IPS DF 6.9 (cell line): ENCODE measurements around the gene DDOST.

ENCODE experiments used
- DNase-seq: peaks from one replicate; pipeline ENCODE4 v3.0.0-alpha.2; 2013; ENCODE audit warnings: low read depth, low spot score
- H3K27ac ChIP-seq: one replicate; pipeline ENCODE4 v1.5.1; 2013; ENCODE audit warnings: low read length, control low read depth
- H3K27me3 ChIP-seq: 2 replicates; pipeline ENCODE4 v1.6.1; 2013; ENCODE audit warnings: mild to moderate bottlenecking, low read length; ENCODE audit not compliant: control insufficient read depth, insufficient read depth
- H3K36me3 ChIP-seq: 2 replicates; pipeline ENCODE4 v1.6.1; 2013; ENCODE audit warnings: low read length; ENCODE audit not compliant: control insufficient read depth, insufficient read depth
- H3K4me1 ChIP-seq: 2 replicates; pipeline ENCODE4 v1.6.1; 2013; ENCODE audit warnings: low read length; ENCODE audit not compliant: control insufficient read depth, insufficient read depth
- H3K4me3 ChIP-seq: 2 replicates; pipeline ENCODE4 v1.5.1; 2013; ENCODE audit warnings: mild to moderate bottlenecking, low read length
- H3K9me3 ChIP-seq: 2 replicates; pipeline ENCODE4 v1.6.1; 2013; ENCODE audit warnings: low read length, inconsistent platforms; ENCODE audit not compliant: control insufficient read depth, insufficient read depth
- WGBS: extraction: QIAGEN DNeasy Blood & Tissue Kit; methylation state at CpG from one replicate; pipeline ENCODE4 v1.1.7; 2013; ENCODE audit warnings: mixed read lengths, missing lambda C conversion rate; ENCODE audit not compliant: insufficient read length, insufficient coverage; 5-methylcytosine and 5-hydroxymethylcytosine counted together

The DDOST gene

DNA sequence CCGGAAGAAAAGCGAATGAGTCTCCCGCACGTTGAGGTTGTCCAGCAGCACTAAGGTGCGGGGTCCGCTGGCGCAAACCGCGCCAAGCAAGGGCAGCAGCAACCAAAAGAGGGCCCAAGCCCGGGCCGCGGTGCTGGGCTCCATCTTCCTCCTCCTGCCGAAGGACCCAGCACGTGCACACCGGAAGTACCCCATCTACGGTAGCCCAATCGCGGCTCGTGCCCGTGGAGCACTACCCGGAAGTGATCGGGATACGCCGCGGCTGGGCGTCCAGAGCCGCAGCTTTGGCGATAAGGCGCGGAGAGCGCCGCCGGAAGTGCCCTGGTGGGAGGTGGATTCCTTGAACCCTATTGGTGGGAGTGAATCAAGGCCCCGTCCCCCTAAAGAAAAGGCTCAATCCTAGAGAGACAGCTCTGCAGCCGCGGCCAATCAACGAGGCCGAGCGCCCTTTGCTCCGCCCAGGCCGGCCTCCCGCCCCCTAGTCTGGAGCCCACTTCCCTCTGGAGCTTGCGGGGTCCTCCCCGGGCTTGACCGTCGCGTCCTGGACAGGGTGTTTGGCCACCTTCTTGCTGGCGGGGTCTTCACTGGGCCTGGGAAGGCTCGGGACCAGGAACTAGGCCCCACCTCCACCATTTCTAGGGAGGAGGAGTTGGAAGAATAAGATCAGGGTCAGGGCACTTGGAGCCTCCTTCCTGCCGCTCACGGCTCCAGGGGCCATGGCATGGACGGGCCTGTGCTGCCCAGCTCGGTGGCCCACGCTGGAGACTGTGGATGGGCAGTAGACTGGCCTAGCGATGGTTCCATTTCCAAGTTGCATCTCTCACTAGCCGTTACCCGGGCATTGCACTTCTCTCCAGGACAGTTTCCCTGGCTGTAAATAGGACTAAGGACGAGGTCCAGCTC is at the start of gene DDOST:
TSS of gene DDOST (minus strand) at position 163 of the 903 bp plus-strand sequence. CDS start at position 144, 19 bp downstream.
- WGBS = no CpG with 5 or more reads among the region's 58 CpGs
- Histone ChIP-seq H3K27me3 (no peaks in the 10 kb centered on the region), H3K9me3 (no peaks in the 10 kb centered on the region), H3K4me3 (peak within 1 kb of the TSS; percentile 98), H3K36me3 (no peaks in the 10 kb centered on the region; the same call in 1 of the 2 replicates), H3K27ac (no peak within 1 kb of the TSS), H3K4me1 (no peaks in the 10 kb centered on the region)
- DNase-seq = peak; percentile 95

- WGBS = no CpG with 5 or more reads among the region's 18 CpGs
- no peaks in the 10 kb centered on the region; the same call in 1 of the 2 replicates for H3K36me3 ChIP-seq
- no peaks in the 10 kb centered on the region for H3K27me3 ChIP-seq
- H3K9me3 ChIP-seq = no peaks in the 10 kb centered on the region
- H3K4me1 ChIP-seq = no peaks in the 10 kb centered on the region
- no peak for DNase-seq
- H3K4me3 ChIP-seq = no peak overlapping the region
- no peak overlapping the region for H3K27ac ChIP-seq
These were observed 49.5 kb upstream of the DDOST start for GRCh38 chr1:20710469-20711284.

GRCh38 chr1:20709868-20710267 is 48.7 kb upstream of the DDOST start:
- Histone ChIP-seq H3K36me3 (no peaks in the 10 kb centered on the region; the same call in 1 of the 2 replicates), H3K4me1 (no peaks in the 10 kb centered on the region), H3K4me3 (no peak overlapping the region), H3K27ac (no peak overlapping the region), H3K9me3 (no peaks in the 10 kb centered on the region), H3K27me3 (no peaks in the 10 kb centered on the region)
- WGBS = no CpG with 5 or more reads among the region's 3 CpGs
- DNase-seq = no peak

- H3K27me3 ChIP-seq = no peaks in the 10 kb centered on the region
- H3K4me3 ChIP-seq = no peak overlapping the region
- H3K9me3 ChIP-seq = no peaks in the 10 kb centered on the region
- no CpG with 5 or more reads among the region's 5 CpGs for WGBS
- DNase-seq = no peak
- H3K27ac ChIP-seq = no peak overlapping the region
- H3K36me3 ChIP-seq = no peaks in the 10 kb centered on the region; the same call in 1 of the 2 replicates
- H3K4me1 ChIP-seq = no peaks in the 10 kb centered on the region
These were observed 47.7 kb upstream of the DDOST start for GRCh38 chr1:20708891-20709290.

DNA sequence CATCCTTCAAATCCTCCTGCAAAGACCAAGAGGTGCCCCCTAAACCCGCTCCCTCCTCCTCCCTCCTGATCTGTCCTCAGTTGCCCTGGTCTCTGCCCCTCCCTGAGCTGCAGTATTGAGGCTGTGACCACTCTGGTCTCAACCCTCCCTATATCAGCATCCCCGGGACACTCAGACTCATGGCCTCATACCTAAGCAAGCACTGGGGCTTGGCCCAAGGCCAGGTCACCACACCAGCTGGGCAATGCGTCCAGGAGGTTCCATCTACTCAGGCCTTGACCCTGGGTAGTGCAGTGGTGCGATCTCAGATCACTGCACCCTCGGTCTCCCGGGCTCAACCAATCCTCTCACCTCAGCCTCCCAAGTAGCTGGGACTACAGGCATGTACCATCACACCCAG is 46.9 kb upstream of the DDOST start:
- Histone ChIP-seq H3K4me3 (no peak overlapping the region), H3K27me3 (no peaks in the 10 kb centered on the region), H3K9me3 (no peaks in the 10 kb centered on the region), H3K27ac (no peak overlapping the region), H3K36me3 (no peaks in the 10 kb centered on the region; the same call in 1 of the 2 replicates), H3K4me1 (no peaks in the 10 kb centered on the region)
- no CpG with 5 or more reads among the region's 6 CpGs for WGBS
- no peak for DNase-seq

GRCh38 chr1:20706841-20707240 is 45.7 kb upstream of the DDOST start:
- Histone ChIP-seq H3K4me3 (no peak overlapping the region), H3K27ac (no peak overlapping the region), H3K9me3 (no peaks in the 10 kb centered on the region), H3K27me3 (no peaks in the 10 kb centered on the region), H3K4me1 (no peaks in the 10 kb centered on the region), H3K36me3 (no peaks in the 10 kb centered on the region; the same call in 1 of the 2 replicates)
- WGBS = no CpG with 5 or more reads among the region's 5 CpGs
- DNase-seq = no peak

DNA sequence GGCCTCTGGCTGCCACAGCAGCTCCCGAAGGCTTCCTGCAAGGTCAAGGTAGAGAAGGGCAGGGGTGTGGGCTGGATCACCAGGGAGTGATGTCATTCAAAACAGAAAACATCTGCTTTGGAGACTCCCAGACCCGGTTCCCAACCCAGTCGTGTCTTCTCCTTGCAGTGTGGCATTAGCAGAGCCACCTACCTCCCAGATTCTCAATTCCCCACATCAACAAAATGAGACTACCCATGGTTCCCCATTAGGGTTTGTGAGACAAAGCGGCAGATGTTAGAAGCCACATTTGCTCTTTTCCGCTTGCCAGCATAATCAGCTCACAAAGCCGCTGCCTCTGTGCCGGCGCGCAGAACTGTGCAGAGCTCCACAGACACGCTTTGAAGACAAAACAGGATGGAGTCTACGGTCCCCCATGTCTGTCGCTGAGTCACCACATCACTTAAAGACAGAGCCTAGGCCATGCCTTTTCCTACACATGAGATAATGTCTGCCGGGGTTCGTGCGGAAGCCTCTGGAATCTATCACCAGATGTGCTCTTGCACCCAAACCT is 44.1 kb upstream of the DDOST start:
- H3K27me3 ChIP-seq = no peaks in the 10 kb centered on the region
- no CpG with 5 or more reads among the region's 15 CpGs for WGBS
- no peaks in the 10 kb centered on the region for H3K9me3 ChIP-seq
- no peak for DNase-seq
- no peak overlapping the region for H3K4me3 ChIP-seq
- no peaks in the 10 kb centered on the region; the same call in 1 of the 2 replicates for H3K36me3 ChIP-seq
- H3K27ac ChIP-seq = no peak overlapping the region
- no peaks in the 10 kb centered on the region for H3K4me1 ChIP-seq

GRCh38 chr1:20704390-20705202 is 43.4 kb upstream of the DDOST start:
- WGBS = no CpG with 5 or more reads among the region's 41 CpGs
- H3K4me1 ChIP-seq = no peaks in the 10 kb centered on the region
- H3K27ac ChIP-seq = no peak overlapping the region

GRCh38 chr1:20703124-20703756 is 42.1 kb upstream of the DDOST start:
- H3K27ac ChIP-seq = no peak overlapping the region
- 100% methylated on average over 4 of the region's 4 CpGs for WGBS
- no peaks in the 10 kb centered on the region for H3K27me3 ChIP-seq

More at GRCh38 chr1:20704390-20705202, 43.4 kb upstream of the DDOST start:
- no peak overlapping the region for H3K4me3 ChIP-seq
- no peaks in the 10 kb centered on the region; the same call in 1 of the 2 replicates for H3K36me3 ChIP-seq
- no peak for DNase-seq
- no peaks in the 10 kb centered on the region for H3K9me3 ChIP-seq
- no peaks in the 10 kb centered on the region for H3K27me3 ChIP-seq

More at GRCh38 chr1:20703124-20703756, 42.1 kb upstream of the DDOST start:
- Histone ChIP-seq H3K36me3 (no peaks in the 10 kb centered on the region; the same call in 1 of the 2 replicates), H3K9me3 (no peaks in the 10 kb centered on the region), H3K4me3 (no peak overlapping the region), H3K4me1 (peaks cover under 1% of the 10 kb centered on the region; the same call in 1 of the 2 replicates)
- no peak for DNase-seq
